Activated effector memory CD4-positive, alpha-beta T cell treated with Interleukin-2 at 50 U/mL for 16 hours (primary cell): ENCODE results near the gene RBM20.
A peak's percentile ranks its signal among the peaks of the same experiment; 100 is the strongest.
"Not testable (repeated sequence)": the region's sequence is repeated elsewhere in the genome, so short reads cannot be mapped to it uniquely, and the experiment has no call there.

Source experiments
- DNase-seq: peaks from one replicate; pipeline ENCODE4 v3.0.0-alpha.2; 2020

RBM20 gene

GRCh38 chr10:110861476-110861875 lies 217.3 kb downstream of the RBM20 start:
- no peak for DNase-seq

GRCh38 chr10:110861930-110862649 lies 218.0 kb downstream of the RBM20 start:
- DNase-seq: no peak

DNA sequence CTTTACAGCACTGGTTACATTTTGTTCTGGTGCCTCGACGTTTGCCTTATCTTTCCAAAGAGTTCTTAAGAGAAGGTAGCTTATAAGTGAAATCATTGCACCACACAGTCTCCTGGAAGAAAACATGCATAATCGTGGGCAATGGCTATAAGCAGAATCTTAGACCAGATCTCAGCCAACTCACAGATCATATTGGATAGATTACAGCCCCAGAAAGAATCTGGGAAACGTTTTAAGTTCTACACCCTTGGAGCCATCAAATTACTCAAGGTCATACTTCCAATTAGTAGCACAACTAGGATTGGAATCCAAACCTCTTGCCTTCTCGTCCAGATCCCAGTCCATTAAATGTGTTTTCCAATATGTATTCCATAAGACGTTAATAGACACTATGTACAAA lies 218.8 kb downstream of the RBM20 start:
- DNase-seq: no peak

DNA sequence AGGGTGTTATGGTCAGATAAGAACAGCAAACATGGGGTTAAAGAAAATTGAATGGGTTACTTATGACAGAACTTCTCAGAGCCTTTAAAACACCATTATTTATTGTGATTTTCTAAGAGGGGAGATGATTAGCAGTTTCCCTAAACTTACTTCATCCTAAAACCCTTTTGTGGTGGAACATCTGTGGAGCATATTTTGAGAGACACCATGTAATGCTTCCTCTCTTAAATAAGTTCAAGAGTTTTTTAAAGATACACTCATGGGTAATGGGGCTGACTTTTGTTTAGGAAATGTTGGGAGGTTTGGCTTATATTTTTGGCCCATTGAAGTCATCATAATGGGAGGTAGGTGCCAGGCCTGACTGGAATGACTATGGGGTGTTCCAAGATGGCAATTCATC lies 219.2 kb downstream of the RBM20 start:
- no peak for DNase-seq

DNA sequence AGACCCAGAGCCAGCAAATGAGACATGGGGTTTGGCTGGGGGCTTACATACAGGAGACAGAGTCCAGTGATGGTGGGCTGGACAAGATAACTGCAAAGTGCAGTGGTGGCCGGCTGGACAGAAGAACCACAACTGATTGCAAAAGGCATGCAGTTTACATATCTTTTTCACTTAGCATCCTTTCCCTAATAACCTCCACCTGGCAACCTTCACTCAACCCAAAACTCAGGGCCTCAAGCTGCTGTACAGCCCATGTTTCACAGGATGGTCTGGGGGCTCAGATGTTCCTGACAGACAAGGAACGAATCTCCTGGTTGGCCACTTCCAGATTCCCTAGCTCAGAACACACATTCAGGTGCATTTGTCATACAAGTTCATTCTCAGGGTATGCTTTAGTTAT lies 219.8 kb downstream of the RBM20 start:
- DNase-seq: no peak

GRCh38 chr10:110864662-110865140 lies 220.6 kb downstream of the RBM20 start:
- peak; percentile 31 for DNase-seq

DNA sequence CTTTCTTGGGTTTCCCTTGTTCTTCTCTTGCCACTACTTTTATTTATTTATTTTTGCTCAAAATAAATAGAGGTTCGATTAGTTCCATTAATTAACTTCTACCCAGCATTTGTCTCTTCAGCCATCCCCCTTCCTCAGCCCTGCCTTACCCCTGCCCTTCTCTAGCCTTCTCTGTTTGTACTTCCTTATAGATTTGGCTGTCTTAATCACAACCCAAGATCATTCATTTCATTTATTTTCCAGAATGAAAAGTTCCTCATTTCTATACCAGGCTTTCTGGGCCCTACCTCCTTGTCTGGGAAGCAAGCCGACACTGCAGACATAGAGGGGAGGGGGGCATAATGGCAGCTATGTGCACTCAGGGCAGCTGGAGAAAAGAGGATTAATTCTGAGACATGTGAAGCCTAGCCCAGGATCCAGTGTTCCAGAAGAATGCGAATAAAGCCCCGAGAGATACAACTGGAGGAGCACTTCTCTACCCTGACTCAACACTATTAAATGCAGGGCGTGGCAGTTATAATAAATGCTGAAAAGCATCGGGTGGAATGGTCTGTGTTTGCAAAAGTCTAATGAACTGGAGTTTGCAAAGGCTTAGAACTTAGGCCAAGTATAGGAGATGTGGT lies 221.2 kb downstream of the RBM20 start:
- no peak for DNase-seq

DNA sequence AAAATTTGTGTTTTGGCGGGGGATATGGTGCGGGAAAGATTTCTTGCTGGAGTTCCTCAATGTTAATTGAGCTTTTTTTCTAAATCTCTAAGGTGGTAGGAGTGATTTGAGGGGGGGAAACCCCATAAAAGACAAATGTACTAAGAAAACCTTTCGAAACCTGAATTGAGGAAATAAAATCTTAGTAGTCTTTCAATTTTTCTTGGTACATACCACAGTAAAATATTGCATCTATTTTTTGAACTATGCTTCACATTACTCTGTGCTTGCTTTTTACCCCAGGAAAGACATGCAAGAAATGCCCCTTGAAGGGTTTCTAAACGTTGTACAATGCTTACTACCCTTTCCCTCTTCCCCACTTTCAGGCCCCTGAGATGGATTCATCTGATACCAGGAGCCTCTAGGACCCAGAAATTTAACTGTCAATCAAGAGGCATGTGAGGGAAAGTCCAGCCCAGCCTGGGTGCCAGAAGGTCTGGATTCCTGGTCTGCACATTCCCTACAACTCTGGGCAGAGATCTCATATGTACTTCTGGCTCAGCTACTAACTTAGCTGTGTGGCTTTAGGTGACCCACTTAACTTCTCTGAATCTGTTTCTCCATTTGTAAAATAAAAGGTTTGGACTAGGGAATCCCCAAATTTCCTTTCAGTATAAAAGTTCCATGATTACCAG lies 221.8 kb downstream of the RBM20 start:
- no peak for DNase-seq

- DNase-seq: not testable (repeated sequence)
Observed at GRCh38 chr10:110867011-110867806, 223.1 kb downstream of the RBM20 start.

DNA sequence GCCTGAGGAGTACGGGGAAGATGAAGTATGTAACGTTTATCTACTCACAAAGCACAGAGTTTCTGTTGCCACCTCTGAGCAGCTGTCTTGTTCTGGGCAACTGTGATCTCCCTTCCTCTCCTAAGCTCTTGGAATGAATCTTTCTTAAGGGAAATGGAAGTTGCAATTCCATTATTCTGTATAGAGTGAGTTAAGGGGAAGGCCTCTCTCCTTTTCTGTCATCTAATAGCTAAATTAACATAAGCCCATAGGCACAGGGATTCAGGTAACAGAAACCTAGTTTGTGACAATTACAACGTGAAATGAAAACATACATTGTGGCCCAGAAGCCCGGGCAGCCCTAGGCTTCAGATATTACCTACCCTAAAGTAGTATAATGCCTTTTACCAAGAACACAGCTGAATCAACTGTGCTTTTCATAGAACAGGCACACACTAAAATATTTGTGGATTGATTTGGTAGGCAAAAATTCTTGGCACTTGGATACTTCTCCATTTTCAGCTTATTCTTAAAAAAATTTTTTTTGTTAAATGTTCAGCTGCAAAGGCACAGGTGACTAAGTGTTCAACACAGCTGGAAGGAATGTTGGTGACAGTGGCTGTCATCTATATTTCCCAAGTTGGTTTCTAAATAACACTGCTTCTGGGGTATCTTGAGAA lies 223.8 kb downstream of the RBM20 start:
- no peak for DNase-seq

- peak; percentile 43 for DNase-seq
Observed at GRCh38 chr10:110868981-110869380, 224.8 kb downstream of the RBM20 start.

GRCh38 chr10:110870823-110871297 lies 226.7 kb downstream of the RBM20 start:
- DNase-seq: no peak

DNA sequence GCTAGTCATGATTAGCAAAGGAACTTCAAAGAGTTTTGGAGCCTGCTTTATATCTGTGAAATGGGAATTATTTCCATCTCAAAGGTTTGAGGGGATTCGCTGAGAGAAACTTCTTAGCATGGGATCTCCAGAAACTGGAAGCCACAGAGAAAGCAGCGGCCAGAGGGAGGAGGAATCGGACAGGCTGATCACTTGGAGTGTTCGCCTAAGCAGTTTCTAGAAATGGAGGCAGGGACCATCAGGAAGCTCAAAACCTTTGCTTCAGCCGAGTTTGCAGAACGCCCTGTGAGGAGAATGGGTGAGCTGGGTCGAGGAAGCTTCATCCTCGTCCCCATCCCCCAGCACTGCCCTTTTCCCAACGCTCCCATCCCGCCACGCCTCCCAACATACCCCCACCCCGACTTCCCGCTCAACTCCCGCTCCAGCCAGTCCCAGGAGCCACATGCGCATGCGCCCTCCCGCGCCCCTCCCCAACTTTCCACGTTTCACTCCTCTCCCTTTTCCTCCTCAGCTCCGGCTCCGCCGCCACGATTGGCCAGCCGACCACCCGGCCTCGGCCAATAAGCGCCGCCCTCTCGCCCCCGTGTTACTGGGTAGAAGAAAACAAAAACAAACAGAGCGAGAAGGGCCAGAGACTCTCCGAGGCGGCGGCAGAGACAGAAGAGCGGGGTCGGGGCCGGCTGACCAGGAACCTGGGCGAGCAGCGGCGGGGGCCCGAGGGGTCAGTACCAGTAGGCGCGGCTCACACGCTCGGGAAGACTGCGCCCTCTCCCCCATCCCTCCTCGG lies 227.4 kb downstream of the RBM20 start, which contains the start of gene PDCD4:
PDCD4 (plus strand) TSS at position 631 of the 787 bp plus-strand sequence. CDS start 4,100 bp downstream, outside the sequence.
- DNase-seq: peak; percentile 90

- DNase-seq: peak; percentile 55
Observed at GRCh38 chr10:110872145-110872983, 228.2 kb downstream of the RBM20 start.

DNA sequence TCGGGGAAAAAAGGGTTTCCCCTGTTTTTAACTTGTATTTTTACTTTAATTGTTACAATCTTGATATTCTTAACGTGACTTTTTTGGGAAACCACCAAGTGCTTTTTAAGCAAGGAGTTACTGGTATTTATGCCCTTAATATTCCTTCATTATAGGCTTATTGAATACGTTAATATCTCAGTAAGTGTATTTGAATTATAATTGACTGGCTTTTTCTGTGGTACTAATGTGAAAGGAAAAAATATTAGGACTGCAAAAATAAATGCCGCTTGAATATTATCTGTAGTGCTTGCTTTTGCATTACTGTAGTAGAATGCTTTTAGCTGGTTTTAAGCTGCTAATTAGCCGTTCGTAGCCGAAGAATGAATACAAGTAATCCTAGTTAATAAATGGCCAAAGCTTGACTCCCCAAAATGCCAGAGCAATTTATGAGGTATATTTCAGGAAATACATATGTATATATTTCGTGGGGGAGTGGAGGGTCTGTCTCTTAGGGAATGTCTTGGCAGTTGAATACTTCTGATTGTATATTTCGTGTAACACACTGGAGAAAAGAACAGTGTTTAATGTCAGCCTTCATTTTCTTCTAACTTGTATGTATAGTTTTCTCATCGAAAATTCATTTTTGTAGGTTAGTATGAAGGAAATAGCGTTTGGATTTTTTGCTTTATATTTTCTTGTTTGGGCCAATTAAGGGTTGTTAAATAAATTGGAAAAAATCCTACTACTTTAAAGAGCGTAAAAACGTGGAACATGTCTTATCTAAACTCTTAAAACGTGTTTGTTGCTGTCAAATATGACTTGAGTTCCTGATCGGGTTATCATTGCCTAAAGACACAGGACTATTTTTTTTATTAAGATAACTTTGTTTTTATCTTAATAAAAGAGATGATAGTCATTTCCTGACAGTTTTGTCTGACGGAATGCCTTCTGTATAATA lies 229.1 kb downstream of the RBM20 start:
- DNase-seq: no peak

GRCh38 chr10:110873951-110874350 lies 229.8 kb downstream of the RBM20 start:
- no peak for DNase-seq

GRCh38 chr10:110876000-110876399 lies 231.9 kb downstream of the RBM20 start:
- no peak for DNase-seq

DNA sequence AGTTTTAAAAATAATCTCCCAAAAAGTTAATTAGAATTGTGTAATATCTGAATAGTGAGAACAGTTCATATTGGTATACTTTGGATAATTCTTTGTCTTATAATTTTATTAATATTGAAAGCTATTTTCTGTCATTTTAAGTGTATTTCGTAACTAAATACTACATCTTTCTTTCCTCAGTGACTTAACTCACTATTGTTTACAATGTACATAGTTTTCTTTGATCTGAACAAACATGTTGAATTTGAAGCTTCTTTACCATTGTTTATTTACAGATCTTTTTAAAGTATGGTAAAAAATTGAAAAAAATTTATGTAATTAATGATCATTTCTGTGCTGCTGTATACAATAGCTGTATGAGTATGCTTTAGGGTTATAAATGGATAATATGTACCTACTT lies 232.7 kb downstream of the RBM20 start:
- no peak for DNase-seq

GRCh38 chr10:110880012-110880411 lies 235.9 kb downstream of the RBM20 start:
- no peak for DNase-seq
